CD4-positive, alpha-beta memory T cell (primary cell): ENCODE measurements around the gene EMILIN1. TPM values are rescaled to one million over a fixed set of nuclear protein-coding genes. Genes with fewer than 3 reads are reported as not detected.

Source experiments
- CTCF ChIA-PET: fragments of 350-600 bp; sonication (Branson Sonifier 250); formaldehyde crosslinking; loops from one replicate; lab custom pipeline; 2021; ENCODE audit warnings: inconsistent platforms; ENCODE audit not compliant: partially characterized antibody; lab: Charles Lee
- POLR2A ChIA-PET: fragments of 350-600 bp; sonication (Branson Sonifier 250); formaldehyde crosslinking; loops from one replicate; lab custom pipeline; 2021; ENCODE audit not compliant: partially characterized antibody; lab: Charles Lee
- DNase-seq, 5 donors: peaks; one replicate each; pipeline versions ENCODE4 v3.0.0 to v3.0.0-alpha.2; 2020 to 2022; ENCODE audit warnings: mixed read lengths in 1 of 5
- H3K27ac ChIP-seq: one replicate; pipeline ENCODE4 v1.7.0; 2013; ENCODE audit warnings: low read depth, low read length
- H3K27me3 ChIP-seq: 2 replicates; pipeline ENCODE4 v1.7.0; 2013; ENCODE audit warnings: mild to moderate bottlenecking, low read length, moderate library complexity; ENCODE audit not compliant: insufficient read depth
- H3K36me3 ChIP-seq: 2 replicates; pipeline ENCODE4 v1.7.0; 2013; ENCODE audit warnings: mild to moderate bottlenecking, low read length, moderate library complexity; ENCODE audit not compliant: insufficient read depth
- H3K4me1 ChIP-seq: 2 replicates; pipeline ENCODE4 v1.7.0; 2013; ENCODE audit warnings: mild to moderate bottlenecking, low read length, moderate library complexity; ENCODE audit not compliant: insufficient read depth
- H3K4me3 ChIP-seq, 2 donors: one replicate each; pipeline ENCODE4 v1.7.0; 2013; ENCODE audit warnings: low read length in 2 of 2, mild to moderate bottlenecking in 1 of 2
- H3K9me3 ChIP-seq, 2 donors: one replicate each; pipeline ENCODE4 v1.7.0; 2013; ENCODE audit warnings: low read length in 2 of 2, control low read depth in 1 of 2; ENCODE audit not compliant: control insufficient read depth in 1 of 2
- H3K27ac Mint-ChIP-seq, 7 donors: one replicate each; pipeline ENCODE4 v1.8.0; 2020 to 2021; ENCODE audit warnings: mixed read lengths in 7 of 7, mild to moderate bottlenecking in 6 of 7, inconsistent platforms in 3 of 7, moderate library complexity in 3 of 7
- H3K27me3 Mint-ChIP-seq, 2 donors: one replicate each; pipeline ENCODE4 v1.8.0; 2020 to 2021; ENCODE audit warnings: mixed read lengths in 2 of 2
- H3K36me3 Mint-ChIP-seq, 2 donors: one replicate each; pipeline ENCODE4 v1.8.0; 2020 to 2021; ENCODE audit warnings: mixed read lengths in 2 of 2, inconsistent platforms in 1 of 2, mild to moderate bottlenecking in 1 of 2
- H3K4me1 Mint-ChIP-seq, 4 donors: one replicate each; pipeline ENCODE4 v1.8.0; 2020 to 2021; ENCODE audit warnings: mixed read lengths in 4 of 4, mild to moderate bottlenecking in 1 of 4
- H3K4me3 Mint-ChIP-seq, 8 donors: one replicate each; pipeline ENCODE4 v1.8.0; 2020 to 2021; ENCODE audit warnings: mixed read lengths in 8 of 8, mild to moderate bottlenecking in 7 of 8, moderate library complexity in 6 of 8, inconsistent platforms in 3 of 8
- H3K9me3 Mint-ChIP-seq, 8 donors: one replicate each; pipeline ENCODE4 v1.8.0; 2020 to 2021; ENCODE audit warnings: mixed read lengths in 8 of 8, mild to moderate bottlenecking in 5 of 8, inconsistent platforms in 3 of 8, moderate library complexity in 1 of 8
- intact Hi-C: fragments of 100-400 bp; cut with micrococcal nuclease; formaldehyde crosslinking; loops from one replicate; pipeline ENCODE4 v1.15.1; 2023
- polyA plus RNA-seq, 2 donors: library from polyadenylated mRNA; unstranded; fragments of 300-500 nt; fragmentation: Illumina TruSeq; gene quantifications; one replicate each; pipeline ENCODE4 v1.2.3, GENCODE V29; 2021
- total RNA-seq, 2 experiments: library from RNA; stranded (reverse); gene quantifications; one replicate each; pipeline ENCODE4 v1.2.3, GENCODE V29; 2021

EMILIN1 gene
- total and polyA plus RNA-seq, 4 experiments from 2014 or later, result 0.33 to 0.81 (median 0.51) TPM

- intact Hi-C loops, result loop anchor here (1.0 kb wide), 3 partner anchors 17 to 85 kb away; partner anchors contain the start of genes KHK, PREB and TMEM214
- Mint-ChIP-seq H3K4me1 (peaks cover 14 to 28% (median 20%) of the 10 kb centered on the region in 4 donors), H3K9me3 (peaks cover 0 to 14% (median 7%) of the 10 kb centered on the region in 8 donors), H3K27me3 (peaks cover 6 to 13% of the 10 kb centered on the region in 2 donors), H3K4me3 (peak overlapping the region; percentile 93 to 100 (median 99)), H3K36me3 (peaks cover 0 to 27% of the 10 kb centered on the region in 2 donors), H3K27ac (peak overlapping the region; percentile 98 to 100 (median 100))
- H3K4me1 ChIP-seq, result peaks cover 14% of the 10 kb centered on the region
- peak overlapping the region; percentile 78 for H3K27ac ChIP-seq
- H3K4me3 ChIP-seq, result peak overlapping the region; percentile 89 to 93
- H3K36me3 ChIP-seq, result no peaks in the 10 kb centered on the region
- ChIA-PET POLR2A (interaction anchor here (0.6 to 13.9 kb wide), 13 partner anchors 10 to 1171 kb away, joined by 3 to 402 read pairs (median 8); partner anchors contain the start of genes ABHD1, ASXL2, EMILIN1 and KHK), CTCF (interaction anchor here (0.7 to 2.9 kb wide), 11 partner anchors 10 to 86 kb away, joined by 3 to 14 read pairs (median 4); partner anchors contain the start of genes OST4 and TMEM214)
- H3K27me3 ChIP-seq, result no peaks in the 10 kb centered on the region
- no peaks in the 10 kb centered on the region for H3K9me3 ChIP-seq
- peak; percentile 56 to 76 (median 57) for DNase-seq
These were observed 28.8 kb upstream of the EMILIN1 start for GRCh38 chr2:27049422-27050280.

- intact Hi-C loops, result loop anchor here (1.0 kb wide), 3 partner anchors 18 to 84 kb away; partner anchors contain the start of genes KHK, PREB and TMEM214
- no peaks in the 10 kb centered on the region for H3K27me3 ChIP-seq
- no peaks in the 10 kb centered on the region for H3K9me3 ChIP-seq
- Mint-ChIP-seq H3K27ac (peak overlapping the region; percentile 98 to 100 (median 100)), H3K36me3 (peaks cover 5 to 35% of the 10 kb centered on the region in 2 donors), H3K9me3 (peaks cover 0 to 14% (median 7%) of the 10 kb centered on the region in 8 donors), H3K4me3 (peak overlapping the region; percentile 93 to 100 (median 99)), H3K4me1 (peaks cover 14 to 28% (median 20%) of the 10 kb centered on the region in 4 donors), H3K27me3 (peaks cover 6 to 13% of the 10 kb centered on the region in 2 donors)
- DNase-seq, result peak; percentile 93 to 94 (median 93)
- peaks cover 5% of the 10 kb centered on the region for H3K36me3 ChIP-seq
- CTCF ChIA-PET, result interaction anchor here (1.0 to 2.9 kb wide), 12 partner anchors 11 to 87 kb away, joined by 3 to 14 read pairs (median 4); partner anchors contain the start of genes OST4 and TMEM214
- peak overlapping the region; percentile 78 for H3K27ac ChIP-seq
- H3K4me1 ChIP-seq, result peaks cover 14% of the 10 kb centered on the region
- POLR2A ChIA-PET, result interaction anchor here (0.6 to 13.9 kb wide), 16 partner anchors 11 to 1172 kb away, joined by 3 to 402 read pairs (median 8); partner anchors contain the start of genes ABHD1, ASXL2, ATRAID and EMILIN1
- H3K4me3 ChIP-seq, result peak overlapping the region; percentile 89 to 93
These were observed 28.0 kb upstream of the EMILIN1 start for GRCh38 chr2:27050281-27050995.

- H3K4me3 Mint-ChIP-seq, result peak within 1 kb of the TSS; percentile 93 to 100 (median 99)
- H3K27me3 ChIP-seq, result no peaks in the 10 kb centered on the region
- peaks cover 9 to 41% of the 10 kb centered on the region in 2 donors for H3K36me3 Mint-ChIP-seq
- peak within 1 kb of the TSS; percentile 98 to 100 (median 100) for H3K27ac Mint-ChIP-seq
- H3K4me3 ChIP-seq, result peak within 1 kb of the TSS; percentile 89 to 93
- peaks cover 0 to 14% (median 7%) of the 10 kb centered on the region in 8 donors for H3K9me3 Mint-ChIP-seq
- H3K4me1 ChIP-seq, result peaks cover 14% of the 10 kb centered on the region
- ChIA-PET CTCF (interaction anchor here (1.0 to 2.9 kb wide), 14 partner anchors 12 to 89 kb away, joined by 3 to 14 read pairs (median 4); partner anchors contain the start of genes OST4 and TMEM214), POLR2A (interaction anchor here (0.9 to 13.9 kb wide), 19 partner anchors 8 to 1173 kb away, joined by 3 to 402 read pairs (median 7); partner anchors contain the start of genes ABHD1, ASXL2, ATRAID and EMILIN1)
- DNase-seq, result peak; percentile 95 to 98 (median 96)
- H3K36me3 ChIP-seq, result peaks cover 10% of the 10 kb centered on the region
- H3K27me3 Mint-ChIP-seq, result peaks cover 6 to 13% of the 10 kb centered on the region in 2 donors
- H3K27ac ChIP-seq, result peak within 1 kb of the TSS; percentile 78
- intact Hi-C loops, result loop anchor here (1.0 kb wide), 5 partner anchors 19 to 83 kb away; partner anchors contain the start of genes KHK, OST4, PREB and TMEM214
- no peaks in the 10 kb centered on the region for H3K9me3 ChIP-seq
- H3K4me1 Mint-ChIP-seq, result peaks cover 14 to 28% (median 20%) of the 10 kb centered on the region in 4 donors
These were observed 27.2 kb upstream of the EMILIN1 start, which contains the start of gene AGBL5 for GRCh38 chr2:27050996-27051901. Gene AGBL5 (plus strand): TSS chr2:27051668. CDS start chr2:27052959, 1,291 bp downstream.

- peak in 1 of 5 donors; percentile 69 for DNase-seq
- Mint-ChIP-seq H3K4me3 (peak overlapping the region; percentile 85 to 96 (median 89)), H3K4me1 (peaks cover 14 to 28% (median 20%) of the 10 kb centered on the region in 4 donors), H3K36me3 (peaks cover 12 to 43% of the 10 kb centered on the region in 2 donors), H3K27ac (peak overlapping the region; percentile 85 to 100 (median 92)), H3K27me3 (peaks cover 6 to 13% of the 10 kb centered on the region in 2 donors), H3K9me3 (peaks cover 0 to 14% (median 7%) of the 10 kb centered on the region in 8 donors)
- no peaks in the 10 kb centered on the region for H3K27me3 ChIP-seq
- H3K9me3 ChIP-seq, result no peaks in the 10 kb centered on the region
- peak overlapping the region; percentile 57 to 89 for H3K4me3 ChIP-seq
- H3K27ac ChIP-seq, result peak overlapping the region; percentile 78
- H3K36me3 ChIP-seq, result peaks cover 10% of the 10 kb centered on the region
- ChIA-PET CTCF (interaction anchor here (1.0 to 2.9 kb wide), 9 partner anchors 11 to 90 kb away, joined by 3 to 14 read pairs (median 4); partner anchors contain the start of gene OST4), POLR2A (interaction anchor here (0.9 to 13.9 kb wide), 13 partner anchors 9 to 376 kb away, joined by 3 to 402 read pairs (median 10); partner anchors contain the start of genes ABHD1, ATRAID, EMILIN1 and KHK)
- intact Hi-C loops, result loop anchor here (1.0 kb wide), 2 partner anchors 19 to 29 kb away; partner anchors contain the start of gene OST4
- peaks cover 14% of the 10 kb centered on the region for H3K4me1 ChIP-seq
These were observed 26.3 kb upstream of the EMILIN1 start for GRCh38 chr2:27051902-27052645.

GRCh38 chr2:27053321-27053720 lies 25.1 kb upstream of the EMILIN1 start:
- DNase-seq, result no peak
- peak overlapping the region in 4 of 7 donors; percentile 1 to 91 (median 26) for H3K27ac Mint-ChIP-seq
- Histone ChIP-seq H3K4me3 (no peak overlapping the region), H3K27ac (no peak overlapping the region), H3K4me1 (peaks cover 14% of the 10 kb centered on the region), H3K9me3 (no peaks in the 10 kb centered on the region), H3K27me3 (no peaks in the 10 kb centered on the region), H3K36me3 (peaks cover 10% of the 10 kb centered on the region)
- peaks cover 0 to 14% (median 7%) of the 10 kb centered on the region in 8 donors for H3K9me3 Mint-ChIP-seq
- peaks cover 12 to 45% of the 10 kb centered on the region in 2 donors for H3K36me3 Mint-ChIP-seq
- ChIA-PET CTCF (interaction anchor here (1.0 to 1.8 kb wide), 5 partner anchors 9 to 118 kb away, joined by 3 to 4 read pairs (median 3); no protein-coding TSS in a partner anchor), POLR2A (interaction anchor here (1.2 to 13.9 kb wide), 4 partner anchors 8 to 32 kb away, joined by 4 to 402 read pairs (median 30); partner anchors contain the start of genes EMILIN1 and OST4)
- peak overlapping the region in 7 of 8 donors; percentile 5 to 96 (median 68) for H3K4me3 Mint-ChIP-seq
- intact Hi-C loops, result no loop called here
- H3K27me3 Mint-ChIP-seq, result peaks cover 6 to 13% of the 10 kb centered on the region in 2 donors
- H3K4me1 Mint-ChIP-seq, result peaks cover 13 to 28% (median 19%) of the 10 kb centered on the region in 4 donors
